ENCODE data around the gene AASDHPPT.
A peak's percentile ranks its signal among the peaks of the same experiment; 100 is the strongest.

AASDHPPT gene

GRCh38 chr11:106086850-106087249, 9.4 kb downstream of the AASDHPPT start:
- DNase-seq = no peak

GRCh38 chr11:106087815-106088435, 10.5 kb downstream of the AASDHPPT start:
- peak; percentile 80 for DNase-seq

- no peak for DNase-seq
These were observed 11.4 kb downstream of the AASDHPPT start for GRCh38 chr11:106088896-106089295.

GRCh38 chr11:106091480-106092123, 14.1 kb downstream of the AASDHPPT start:
- no peak for DNase-seq

GRCh38 chr11:106092446-106092845, 15.0 kb downstream of the AASDHPPT start:
- no peak for DNase-seq

GRCh38 chr11:106098893-106099553, 21.6 kb downstream of the AASDHPPT start:
- DNase-seq = no peak

GRCh38 chr11:106101370-106101769, 23.9 kb downstream of the AASDHPPT start:
- no peak for DNase-seq

GRCh38 chr11:106101819-106102218, 24.4 kb downstream of the AASDHPPT start:
- no peak for DNase-seq

GRCh38 chr11:106105986-106106385, 28.5 kb downstream of the AASDHPPT start:
- DNase-seq = no peak

GRCh38 chr11:106121570-106122320, 44.3 kb downstream of the AASDHPPT start:
- no peak for DNase-seq

GRCh38 chr11:106127604-106128003, 50.1 kb downstream of the AASDHPPT start:
- no peak for DNase-seq

GRCh38 chr11:106128740-106129139, 51.3 kb downstream of the AASDHPPT start:
- no peak for DNase-seq

GRCh38 chr11:106131998-106132397, 54.5 kb downstream of the AASDHPPT start:
- DNase-seq = no peak

- no peak for DNase-seq
These were observed 55.3 kb downstream of the AASDHPPT start for GRCh38 chr11:106132582-106133354.

- DNase-seq = no peak
These were observed 56.1 kb downstream of the AASDHPPT start for GRCh38 chr11:106133529-106133928.

GRCh38 chr11:106137061-106137460, 59.6 kb downstream of the AASDHPPT start:
- no peak for DNase-seq

- DNase-seq = no peak
These were observed 60.3 kb downstream of the AASDHPPT start for GRCh38 chr11:106137758-106138157.

Measured in activated effector memory CD4-positive, alpha-beta T cell treated with anti-CD3 and anti-CD28 coated beads, Interleukin-2, amount 50 U/mL, for 16 hours (primary cell).